Neural crest cell (in vitro differentiated cells): ENCODE data around the gene SLC26A9. TPM values are rescaled to one million over a fixed set of nuclear protein-coding genes. Genes with fewer than 3 reads are reported as not detected.
A peak's percentile ranks its signal among the peaks of the same experiment; 100 is the strongest.

Experiments
- DNase-seq: peaks from one replicate; pipeline ENCODE4 v3.0.0; 2021; ENCODE audit warnings: low read depth, mixed read lengths, low spot score
- H3K27ac Mint-ChIP-seq: one replicate; pipeline ENCODE4 v1.8.0; 2021; ENCODE audit warnings: mild to moderate bottlenecking, mixed read lengths; ENCODE audit not compliant: unreplicated experiment
- H3K27me3 Mint-ChIP-seq: 2 replicates; pipeline ENCODE4 v1.8.0; 2021; ENCODE audit warnings: low read depth, mild to moderate bottlenecking, mixed read lengths
- H3K36me3 Mint-ChIP-seq: 2 replicates; pipeline ENCODE4 v1.8.0; 2021; ENCODE audit warnings: low read depth, mild to moderate bottlenecking, mixed read lengths
- H3K4me1 Mint-ChIP-seq: 2 replicates; pipeline ENCODE4 v1.8.0; 2021; ENCODE audit warnings: mixed read lengths
- H3K4me3 Mint-ChIP-seq: one replicate; pipeline ENCODE4 v1.8.0; 2021; ENCODE audit warnings: mild to moderate bottlenecking, mixed read lengths
- H3K9me3 Mint-ChIP-seq: 2 replicates; pipeline ENCODE4 v1.8.0; 2021; ENCODE audit warnings: mixed read lengths
- total RNA-seq: library from RNA; stranded (reverse); gene quantifications from 2 replicates; pipeline ENCODE4 v1.2.1, GENCODE V29; 2021
- TF ChIP-seq, protein P1 (sequence below): fragments of 200-600 bp; sonication (generic); conservative IDR thresholded peaks from 2 replicates; pipeline ENCODE4 v1.5.0; 2021; ENCODE audit warnings: antibody characterized with exemption, mild to moderate bottlenecking

Gene SLC26A9
- total RNA-seq, 1 donor from 2014 or later = 0.16 TPM

DNA sequence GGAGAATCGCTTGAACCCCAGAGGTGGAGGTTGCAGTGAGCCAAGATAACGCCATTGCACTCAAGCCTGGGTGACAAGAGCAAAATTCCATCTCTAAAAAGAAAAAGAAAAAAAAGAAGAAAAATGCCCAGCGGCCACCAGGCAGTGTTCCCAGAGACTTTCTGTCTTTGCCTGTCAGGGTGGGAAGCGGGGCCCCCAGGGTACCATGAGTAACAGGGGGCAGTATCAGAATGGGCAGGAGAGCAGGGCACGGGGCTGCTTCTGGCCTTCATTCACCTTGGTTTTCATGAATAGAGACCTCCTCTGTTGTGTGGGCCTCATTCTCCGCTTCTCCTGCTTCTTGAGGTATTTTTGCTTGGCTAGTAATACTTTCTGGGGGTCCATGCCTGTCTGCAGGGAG is 20.4 kb downstream of the SLC26A9 start:
- Mint-ChIP-seq H3K9me3 (no peaks in the 10 kb centered on the region), H3K27me3 (no peaks in the 10 kb centered on the region), H3K4me1 (peaks cover 6% of the 10 kb centered on the region), H3K27ac (no peak overlapping the region), H3K4me3 (no peak overlapping the region), H3K36me3 (no peaks in the 10 kb centered on the region)
- no peak for DNase-seq
- TF ChIP-seq, protein P1, sequence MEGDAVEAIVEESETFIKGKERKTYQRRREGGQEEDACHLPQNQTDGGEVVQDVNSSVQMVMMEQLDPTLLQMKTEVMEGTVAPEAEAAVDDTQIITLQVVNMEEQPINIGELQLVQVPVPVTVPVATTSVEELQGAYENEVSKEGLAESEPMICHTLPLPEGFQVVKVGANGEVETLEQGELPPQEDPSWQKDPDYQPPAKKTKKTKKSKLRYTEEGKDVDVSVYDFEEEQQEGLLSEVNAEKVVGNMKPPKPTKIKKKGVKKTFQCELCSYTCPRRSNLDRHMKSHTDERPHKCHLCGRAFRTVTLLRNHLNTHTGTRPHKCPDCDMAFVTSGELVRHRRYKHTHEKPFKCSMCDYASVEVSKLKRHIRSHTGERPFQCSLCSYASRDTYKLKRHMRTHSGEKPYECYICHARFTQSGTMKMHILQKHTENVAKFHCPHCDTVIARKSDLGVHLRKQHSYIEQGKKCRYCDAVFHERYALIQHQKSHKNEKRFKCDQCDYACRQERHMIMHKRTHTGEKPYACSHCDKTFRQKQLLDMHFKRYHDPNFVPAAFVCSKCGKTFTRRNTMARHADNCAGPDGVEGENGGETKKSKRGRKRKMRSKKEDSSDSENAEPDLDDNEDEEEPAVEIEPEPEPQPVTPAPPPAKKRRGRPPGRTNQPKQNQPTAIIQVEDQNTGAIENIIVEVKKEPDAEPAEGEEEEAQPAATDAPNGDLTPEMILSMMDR = no peak

DNA sequence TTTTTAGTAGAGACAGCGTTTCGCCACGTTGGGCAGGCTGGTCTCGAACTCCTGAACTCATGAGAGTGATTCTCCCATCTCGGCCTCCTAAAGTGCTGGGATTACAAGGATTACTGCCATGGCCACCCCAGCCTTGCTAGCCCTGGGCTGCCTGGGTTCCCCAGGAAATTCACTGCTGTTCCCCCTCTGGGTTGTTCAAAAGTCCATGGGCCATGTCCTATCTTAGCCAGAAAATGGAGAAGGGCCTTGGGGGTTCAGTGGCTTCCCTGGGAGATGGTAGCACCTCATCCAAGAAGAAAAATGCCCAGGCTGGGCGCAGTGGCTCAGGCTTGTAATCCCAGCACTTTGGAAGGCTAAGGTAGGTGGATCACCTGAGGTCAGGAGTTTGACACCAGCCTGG is 20.9 kb downstream of the SLC26A9 start:
- no peak overlapping the region for H3K4me3 Mint-ChIP-seq
- no peak overlapping the region for H3K27ac Mint-ChIP-seq
- no peak for DNase-seq
- H3K36me3 Mint-ChIP-seq = no peaks in the 10 kb centered on the region
- peaks cover 6% of the 10 kb centered on the region for H3K4me1 Mint-ChIP-seq
- H3K9me3 Mint-ChIP-seq = no peaks in the 10 kb centered on the region
- H3K27me3 Mint-ChIP-seq = no peaks in the 10 kb centered on the region
- TF ChIP-seq, protein P1 = no peak

DNA sequence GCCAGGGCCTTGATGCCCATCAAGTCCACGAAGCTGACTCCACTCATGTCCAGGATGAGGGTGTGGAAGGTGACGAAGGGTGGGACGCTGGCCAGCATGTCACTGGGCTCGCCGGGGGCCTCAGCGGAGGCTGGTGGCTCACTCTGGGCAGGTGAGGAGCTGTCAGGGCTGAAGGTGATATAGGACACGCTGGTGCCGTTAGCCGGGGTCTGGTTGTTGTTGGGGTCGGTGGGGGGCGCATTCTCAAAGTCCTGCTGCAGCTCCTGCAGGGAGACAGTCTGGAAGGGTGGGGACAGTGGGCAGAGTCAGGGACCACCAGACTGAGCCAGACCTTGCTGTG is 21.7 kb downstream of the SLC26A9 start:
- H3K36me3 Mint-ChIP-seq = no peaks in the 10 kb centered on the region
- DNase-seq = no peak

DNA sequence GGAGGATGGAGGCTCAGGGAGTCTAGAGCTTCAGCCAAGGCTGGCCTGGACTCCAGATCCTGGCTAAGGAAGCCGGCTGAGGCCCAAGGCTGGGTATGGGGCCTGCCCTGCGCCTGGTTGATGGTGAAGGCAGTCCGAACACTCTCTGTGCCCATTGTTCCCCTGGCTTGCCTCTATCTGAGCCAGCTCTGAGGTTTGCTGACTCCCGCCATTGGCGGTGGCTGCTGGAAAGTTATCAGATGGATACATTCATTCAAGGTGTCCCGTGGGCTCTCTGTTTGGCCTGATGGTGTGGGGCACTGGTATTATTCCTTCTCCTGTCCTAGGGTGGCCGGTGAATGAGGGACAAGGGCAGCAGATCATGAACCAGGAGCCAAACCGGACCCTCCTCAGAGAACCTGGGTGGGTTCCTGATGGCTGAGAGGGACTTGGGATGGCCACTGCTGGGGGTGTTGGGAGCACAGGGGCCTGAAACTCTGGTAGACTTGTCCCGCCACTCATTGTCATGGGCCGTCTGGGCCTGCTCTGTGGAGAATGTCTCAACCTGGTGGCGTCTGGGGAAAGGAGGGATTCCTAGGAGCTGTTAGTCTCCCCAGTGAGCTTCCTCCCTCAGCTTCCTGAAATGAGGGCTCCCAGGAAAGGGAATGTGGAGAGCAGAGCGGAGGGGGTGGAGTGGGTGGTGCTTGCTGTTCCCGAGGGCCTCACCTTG is 22.2 kb downstream of the SLC26A9 start:
- TF ChIP-seq, protein P1 = no peak
- Mint-ChIP-seq H3K27ac (no peak overlapping the region), H3K4me1 (peaks cover 6% of the 10 kb centered on the region), H3K27me3 (no peaks in the 10 kb centered on the region), H3K4me3 (no peak overlapping the region), H3K9me3 (no peaks in the 10 kb centered on the region), H3K36me3 (no peaks in the 10 kb centered on the region)
- DNase-seq = no peak

More for the DNA sequence above, 21.7 kb downstream of the SLC26A9 start:
- Mint-ChIP-seq H3K4me1 (peaks cover 6% of the 10 kb centered on the region), H3K27me3 (no peaks in the 10 kb centered on the region), H3K9me3 (no peaks in the 10 kb centered on the region), H3K27ac (no peak overlapping the region), H3K4me3 (no peak overlapping the region)
- TF ChIP-seq, protein P1 = no peak

DNA sequence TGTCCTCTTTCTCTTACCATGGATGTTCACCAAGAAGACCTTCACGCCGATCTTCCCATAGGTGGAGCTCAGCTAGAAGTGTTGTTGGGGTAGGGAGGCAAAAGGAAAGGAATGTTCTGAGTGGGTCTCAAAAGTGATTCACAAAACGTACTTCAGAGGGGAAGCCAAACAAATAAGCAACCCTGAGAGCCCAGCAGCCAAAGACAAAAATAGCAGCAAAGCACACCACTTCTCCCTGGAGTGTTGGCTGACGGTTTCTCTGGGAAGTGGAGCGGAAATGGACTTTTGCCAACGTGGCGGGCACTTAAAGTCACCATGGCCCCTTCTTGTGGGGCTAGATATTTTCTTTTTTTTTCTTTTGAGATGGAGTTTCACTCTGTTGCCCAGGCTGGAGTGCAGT is 23.1 kb downstream of the SLC26A9 start:
- no peak overlapping the region for H3K4me3 Mint-ChIP-seq
- H3K4me1 Mint-ChIP-seq = peaks cover 6% of the 10 kb centered on the region
- no peak for DNase-seq
- H3K27ac Mint-ChIP-seq = peak overlapping the region; percentile 22
- no peaks in the 10 kb centered on the region for H3K27me3 Mint-ChIP-seq
- H3K36me3 Mint-ChIP-seq = no peaks in the 10 kb centered on the region
- H3K9me3 Mint-ChIP-seq = no peaks in the 10 kb centered on the region
- TF ChIP-seq, protein P1 = no peak
